ENCODE data around the gene APOBEC3C. TPM values are rescaled to one million over a fixed set of nuclear protein-coding genes. Genes with fewer than 3 reads are reported as not detected.
A peak's percentile ranks its signal among the peaks of the same experiment; 100 is the strongest.
"Not testable (repeated sequence)": the region's sequence is repeated elsewhere in the genome, so short reads cannot be mapped to it uniquely, and the experiment has no call there.

The APOBEC3C gene
- total RNA-seq, 2 donors from 2014 or later, result 21.4 to 52.3 TPM

DNA sequence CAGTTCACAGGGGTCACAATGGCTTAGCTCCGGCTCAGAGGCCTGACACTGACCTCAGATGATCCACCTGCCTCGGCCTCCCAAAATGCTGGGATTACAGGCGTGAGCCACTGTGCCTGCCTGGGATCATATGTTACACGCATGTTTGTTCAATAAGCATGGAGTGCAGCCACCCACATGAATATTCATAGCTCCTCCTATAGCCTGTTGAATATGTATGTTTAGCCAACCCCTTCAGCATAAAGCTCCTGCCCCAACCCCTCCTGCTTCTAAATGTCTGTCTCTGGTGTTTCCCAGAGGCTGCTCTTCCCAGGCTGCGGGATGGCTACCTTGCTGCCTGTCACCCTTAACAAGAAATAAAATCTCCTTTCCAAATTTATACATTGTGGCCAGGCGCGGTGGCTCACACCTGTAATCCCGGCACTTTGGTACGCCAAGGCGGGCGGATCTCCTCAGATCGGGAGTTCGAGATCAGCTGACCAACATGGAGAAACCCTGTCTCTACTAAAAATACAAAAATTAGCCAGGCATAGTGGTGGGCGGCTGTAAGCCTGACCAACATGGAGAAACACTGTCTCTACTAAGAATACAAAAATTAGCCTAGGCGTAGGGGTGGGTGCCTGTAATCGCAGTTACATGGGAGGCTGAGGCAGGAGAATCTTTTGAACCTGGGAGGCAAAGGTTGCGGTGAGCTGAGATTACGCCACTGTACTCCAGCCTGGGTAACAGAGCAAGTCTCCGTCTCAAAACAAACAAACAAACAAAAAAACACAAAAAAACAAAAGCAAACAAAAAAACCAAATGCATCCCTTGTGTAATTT is 25.5 kb downstream of the APOBEC3C start:
- no peak for TF ChIP-seq POLR2A (IDR thresholded peaks at IDR 0.05)
- TF ChIP-seq, protein P1, sequence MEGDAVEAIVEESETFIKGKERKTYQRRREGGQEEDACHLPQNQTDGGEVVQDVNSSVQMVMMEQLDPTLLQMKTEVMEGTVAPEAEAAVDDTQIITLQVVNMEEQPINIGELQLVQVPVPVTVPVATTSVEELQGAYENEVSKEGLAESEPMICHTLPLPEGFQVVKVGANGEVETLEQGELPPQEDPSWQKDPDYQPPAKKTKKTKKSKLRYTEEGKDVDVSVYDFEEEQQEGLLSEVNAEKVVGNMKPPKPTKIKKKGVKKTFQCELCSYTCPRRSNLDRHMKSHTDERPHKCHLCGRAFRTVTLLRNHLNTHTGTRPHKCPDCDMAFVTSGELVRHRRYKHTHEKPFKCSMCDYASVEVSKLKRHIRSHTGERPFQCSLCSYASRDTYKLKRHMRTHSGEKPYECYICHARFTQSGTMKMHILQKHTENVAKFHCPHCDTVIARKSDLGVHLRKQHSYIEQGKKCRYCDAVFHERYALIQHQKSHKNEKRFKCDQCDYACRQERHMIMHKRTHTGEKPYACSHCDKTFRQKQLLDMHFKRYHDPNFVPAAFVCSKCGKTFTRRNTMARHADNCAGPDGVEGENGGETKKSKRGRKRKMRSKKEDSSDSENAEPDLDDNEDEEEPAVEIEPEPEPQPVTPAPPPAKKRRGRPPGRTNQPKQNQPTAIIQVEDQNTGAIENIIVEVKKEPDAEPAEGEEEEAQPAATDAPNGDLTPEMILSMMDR (IDR thresholded peaks at IDR 0.05), result no peak
- TF ChIP-seq POLR2AphosphoS5 (IDR thresholded peaks at IDR 0.05), result no peak
- Histone ChIP-seq H3K27ac (peak overlapping the region in 1 of 2 donors; percentile 88), H3K4me1 (replicated peaks) (no peaks in the 10 kb centered on the region), H3K27me3 (replicated peaks; ENCODE audit: insufficient read depth) (no peaks in the 10 kb centered on the region), H3K9me3 (no peaks in the 10 kb centered on the region), H3K4me3 (no peak overlapping the region), H3K36me3 (no peaks in the 10 kb centered on the region)
- intact Hi-C loops (cut with DNase I), result no loop called here
- 95% methylated on average over 19 of the region's 19 CpGs for WGBS
- DNase-seq (ENCODE audit: low spot score), result no peak

DNA sequence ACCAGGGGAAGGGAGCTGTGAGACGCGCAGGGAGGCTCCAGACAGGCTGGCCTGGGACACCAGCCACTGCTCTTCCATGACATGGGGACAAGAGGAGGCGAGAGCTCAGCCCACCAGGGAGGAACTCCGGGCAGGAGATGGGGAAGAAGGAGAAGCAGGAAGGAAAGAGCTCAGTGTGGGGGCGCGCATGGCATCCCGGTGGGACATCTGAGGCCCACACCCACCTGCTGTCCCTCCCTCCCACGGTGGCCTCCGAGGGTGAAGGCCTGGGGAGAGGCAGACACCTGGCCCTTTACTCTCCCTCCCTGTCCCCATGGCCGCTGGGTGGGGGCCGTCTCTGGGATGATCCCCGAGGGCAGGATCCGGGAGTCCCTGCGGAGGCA is 26.1 kb downstream of the APOBEC3C start:
- peak overlapping the region; percentile 88 for H3K27ac ChIP-seq
- DNase-seq (ENCODE audit: low spot score); H3K4me1 ChIP-seq (replicated peaks); H3K36me3 ChIP-seq; intact Hi-C loops (cut with DNase I); H3K27me3 ChIP-seq (replicated peaks; ENCODE audit: insufficient read depth); H3K9me3 ChIP-seq: not testable (repeated sequence)
- 30% methylated on average over 11 of the region's 14 CpGs for WGBS
- peak overlapping the region; percentile 44 to 51 for H3K4me3 ChIP-seq

DNA sequence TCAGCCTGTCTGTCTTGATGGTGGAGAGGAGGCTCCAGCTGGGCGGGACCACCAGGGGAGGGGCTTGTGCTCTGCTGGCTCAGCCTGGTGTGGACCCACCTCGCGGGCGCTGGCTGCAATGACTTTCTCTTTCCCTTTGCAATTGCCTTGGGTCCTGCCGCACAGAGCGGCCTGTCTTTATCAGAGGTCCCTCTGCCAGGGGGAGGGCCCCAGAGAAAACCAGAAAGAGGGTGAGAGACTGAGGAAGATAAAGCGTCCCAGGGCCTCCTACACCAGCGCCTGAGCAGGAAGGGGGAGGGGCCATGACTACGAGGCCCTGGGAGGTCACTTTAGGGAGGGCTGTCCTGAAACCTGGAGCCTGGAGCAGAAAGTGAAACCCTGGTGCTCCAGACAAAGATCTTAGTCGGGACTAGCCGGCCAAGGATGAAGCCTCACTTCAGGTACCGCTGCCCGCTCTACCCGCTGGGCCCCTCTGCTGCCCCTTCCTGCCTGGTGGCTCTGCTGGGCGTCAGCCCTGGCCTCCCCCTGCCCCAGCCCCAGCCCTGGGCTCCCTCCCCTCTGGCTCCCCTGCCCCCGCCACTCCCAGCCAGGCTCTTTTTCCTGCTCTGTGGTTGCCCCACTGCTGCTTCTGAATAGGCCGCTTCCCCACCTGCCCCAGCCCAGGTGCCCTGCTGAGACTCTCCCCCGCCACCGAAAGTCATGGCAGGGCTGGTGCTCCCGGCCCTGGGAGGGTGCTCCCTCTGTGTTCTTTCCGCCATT is 26.7 kb downstream of the APOBEC3C start, which contains the start of gene APOBEC3F:
TSS of gene APOBEC3F (plus strand) at position 327 of the 759 bp plus-strand sequence. CDS start at position 424, 97 bp downstream.
- peak within 1 kb of the TSS; percentile 44 to 51 for H3K4me3 ChIP-seq
- 2% methylated on average over 17 of the region's 21 CpGs for WGBS
- H3K27me3 ChIP-seq (replicated peaks; ENCODE audit: insufficient read depth); H3K4me1 ChIP-seq (replicated peaks); intact Hi-C loops (cut with DNase I); H3K36me3 ChIP-seq; H3K9me3 ChIP-seq: not testable (repeated sequence)
- TF ChIP-seq POLR2AphosphoS5 (IDR thresholded peaks at IDR 0.05) (peak; percentile 57), POLR2A (IDR thresholded peaks at IDR 0.05) (peak; percentile 51)
- peak within 1 kb of the TSS; percentile 88 for H3K27ac ChIP-seq
- DNase-seq (ENCODE audit: low spot score), result peak; percentile 39

DNA sequence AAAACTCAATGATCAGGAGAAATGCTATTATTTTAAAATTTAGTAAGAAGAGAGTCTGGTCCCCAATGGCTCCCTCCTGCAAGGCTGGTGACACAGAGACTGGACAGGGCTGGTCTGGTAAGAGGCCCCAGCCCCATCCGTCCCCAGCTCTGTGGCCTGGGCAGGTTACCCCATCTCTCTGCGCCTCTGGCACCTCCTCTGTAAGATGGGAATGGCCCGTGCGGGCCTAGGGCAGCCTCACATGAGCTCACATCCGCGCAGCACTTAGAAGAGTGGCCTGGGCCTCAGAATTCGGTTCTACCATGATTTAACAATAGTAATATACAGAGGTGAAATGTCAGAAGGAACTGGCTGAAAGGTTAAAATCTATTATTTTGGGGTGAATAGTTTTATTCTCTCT is 27.9 kb downstream of the APOBEC3C start:
- 89% methylated on average over 7 of the region's 7 CpGs for WGBS
- H3K4me1 ChIP-seq (replicated peaks), result no peaks in the 10 kb centered on the region
- no peak overlapping the region for H3K27ac ChIP-seq
- intact Hi-C loops (cut with DNase I), result no loop called here
- no peak for DNase-seq (ENCODE audit: low spot score)
- no peak overlapping the region for H3K4me3 ChIP-seq
- H3K36me3 ChIP-seq, result no peaks in the 10 kb centered on the region
- H3K27me3 ChIP-seq (replicated peaks; ENCODE audit: insufficient read depth), result no peaks in the 10 kb centered on the region
- H3K9me3 ChIP-seq, result no peaks in the 10 kb centered on the region
- TF ChIP-seq POLR2AphosphoS5 (IDR thresholded peaks at IDR 0.05), result no peak
- TF ChIP-seq, protein P1 (IDR thresholded peaks at IDR 0.05), result no peak
- no peak for TF ChIP-seq POLR2A (IDR thresholded peaks at IDR 0.05)

GRCh38 chr22:39043063-39043462 is 29.0 kb downstream of the APOBEC3C start:
- H3K4me1 ChIP-seq (replicated peaks); H3K36me3 ChIP-seq; H3K9me3 ChIP-seq; intact Hi-C loops (cut with DNase I); H3K4me3 ChIP-seq; H3K27me3 ChIP-seq (replicated peaks; ENCODE audit: insufficient read depth); DNase-seq (ENCODE audit: low spot score); H3K27ac ChIP-seq: not testable (repeated sequence)
- 94% methylated on average over 18 of the region's 18 CpGs for WGBS

DNA sequence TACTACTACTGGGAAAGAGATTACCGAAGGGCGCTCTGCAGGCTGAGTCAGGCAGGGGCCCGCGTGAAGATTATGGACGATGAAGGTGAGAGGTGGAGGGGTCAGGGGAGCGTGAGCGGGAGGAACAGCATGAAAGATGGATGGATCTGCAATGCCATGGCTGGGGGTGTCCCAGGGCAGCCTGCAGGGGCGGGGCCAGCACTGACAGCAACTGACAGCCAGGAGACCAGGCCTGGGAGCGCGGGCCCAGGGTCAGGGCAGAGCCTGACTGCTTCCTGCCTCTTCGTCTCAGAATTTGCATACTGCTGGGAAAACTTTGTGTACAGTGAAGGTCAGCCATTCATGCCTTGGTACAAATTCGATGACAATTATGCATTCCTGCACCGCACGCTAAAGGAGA is 31.1 kb downstream of the APOBEC3C start:
- intact Hi-C loops (cut with DNase I); H3K36me3 ChIP-seq; H3K4me3 ChIP-seq; H3K4me1 ChIP-seq (replicated peaks); H3K27me3 ChIP-seq (replicated peaks; ENCODE audit: insufficient read depth); H3K9me3 ChIP-seq; H3K27ac ChIP-seq; DNase-seq (ENCODE audit: low spot score): not testable (repeated sequence)
- WGBS, result 92% methylated on average over 14 of the region's 14 CpGs

- H3K27me3 ChIP-seq (replicated peaks; ENCODE audit: insufficient read depth); H3K36me3 ChIP-seq; H3K4me3 ChIP-seq; intact Hi-C loops (cut with DNase I); H3K9me3 ChIP-seq; H3K27ac ChIP-seq; H3K4me1 ChIP-seq (replicated peaks); DNase-seq (ENCODE audit: low spot score): not testable (repeated sequence)
- WGBS, result 60% methylated on average over 7 of the region's 7 CpGs
These were observed 35.4 kb downstream of the APOBEC3C start for GRCh38 chr22:39049486-39049885.

GRCh38 chr22:39051844-39052495 is 37.9 kb downstream of the APOBEC3C start:
- H3K27ac ChIP-seq; DNase-seq (ENCODE audit: low spot score); H3K4me3 ChIP-seq; intact Hi-C loops (cut with DNase I); H3K9me3 ChIP-seq; H3K36me3 ChIP-seq; H3K4me1 ChIP-seq (replicated peaks); H3K27me3 ChIP-seq (replicated peaks; ENCODE audit: insufficient read depth): not testable (repeated sequence)
- WGBS, result 71% methylated on average over 16 of the region's 18 CpGs
